ENCODE measurements around the gene LHFPL2. TPM values are rescaled to one million over a fixed set of nuclear protein-coding genes. Genes with fewer than 3 reads are reported as not detected.
"Not testable (repeated sequence)": the region's sequence is repeated elsewhere in the genome, so short reads cannot be mapped to it uniquely, and the experiment has no call there.

The LHFPL2 gene
- total and polyA plus RNA-seq, 2 of the 4 experiments (the other 2 are of a cell fraction), result 6.5 to 11.3 TPM

DNA sequence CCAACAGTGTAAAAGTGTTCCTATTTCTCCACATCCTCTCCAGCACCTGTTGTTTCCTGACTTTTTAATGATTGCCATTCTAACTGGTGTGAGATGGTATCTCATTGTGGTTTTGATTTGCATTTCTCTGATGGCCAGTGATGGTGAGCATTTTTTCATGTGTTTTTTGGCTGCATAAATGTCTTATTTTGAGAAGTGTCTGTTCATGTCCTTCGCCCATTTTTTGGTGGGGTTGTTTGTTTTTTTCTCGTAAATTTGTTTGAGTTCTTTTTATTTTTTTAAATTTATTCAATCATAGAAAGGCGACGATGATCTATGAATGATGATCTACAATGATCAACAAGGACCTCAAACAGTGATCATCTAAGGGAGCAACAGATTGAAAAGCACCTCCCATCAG lies 28.5 kb downstream of the LHFPL2 start:
- ATAC-seq (ENCODE audit: low read depth); H3K14ac ChIP-seq (replicated peaks; ENCODE audit: low read depth, low read length); H4K8ac ChIP-seq (ENCODE audit: low read depth in 2 of 2, low read length in 2 of 2); H3K4me2 ChIP-seq (ENCODE audit: low read depth, low read length); H2AFZ ChIP-seq (replicated peaks; ENCODE audit: low read length, poor library complexity); H4K91ac ChIP-seq (ENCODE audit: insufficient read depth, low read depth, low read length); H3K18ac ChIP-seq (ENCODE audit: low read depth, low read length); H2BK20ac ChIP-seq (ENCODE audit: low read depth, low read length); H3K23ac ChIP-seq (ENCODE audit: low read depth, low read length); H2BK15ac ChIP-seq (ENCODE audit: low read depth, low read length); H3K9me1 ChIP-seq (ENCODE audit: insufficient read depth, low read length); H3K4ac ChIP-seq (ENCODE audit: low read depth, low read length); H2BK120ac ChIP-seq (ENCODE audit: low read depth, low read length); H3K9ac ChIP-seq (ENCODE audit: low read depth, low read length); H3K27me3 ChIP-seq (ENCODE audit: control insufficient read depth, insufficient read depth, low read length); dilution Hi-C loops (cut with HindIII; ENCODE audit: low sequenced_read_pairs, unreplicated experiment); H3K4me1 ChIP-seq (ENCODE audit: control insufficient read depth, insufficient read depth, low read length); H2AK9ac ChIP-seq (replicated peaks; ENCODE audit: low read depth, low read length, poor library complexity); H3K27ac ChIP-seq (ENCODE audit: insufficient read depth, low read length); in situ Hi-C loops (cut with MboI; ENCODE audit: low sequenced_read_pairs); H3K56ac ChIP-seq (ENCODE audit: extremely low read depth, insufficient read depth, low read length); POLR2A ChIA-PET (ENCODE audit: unreplicated experiment); CTCF ChIA-PET; BruUV-seq (replicated peaks); H2BK5ac ChIP-seq (ENCODE audit: low read depth, low read length, poor library complexity, severe bottlenecking); H3K4me3 ChIP-seq (ENCODE audit: insufficient read depth, low read depth, low read length); H3K9me3 ChIP-seq (ENCODE audit: control insufficient read depth, insufficient read depth, low read length); DNase-seq; H2AK5ac ChIP-seq (ENCODE audit: low read depth, low read length); H4K5ac ChIP-seq (ENCODE audit: low read depth, low read length): not testable (repeated sequence)
- H3K79me1 ChIP-seq (ENCODE audit: low read depth in 1 of 2, low read length in 2 of 2), result peaks cover 8 to 35% of the 10 kb centered on the region in 2 experiments
- no CpG with 5 or more reads among the region's 4 CpGs for WGBS, 2 experiments (ENCODE audit: extremely low coverage in 2 of 2, insufficient read length in 1 of 2)
- intact Hi-C loops (cut with micrococcal nuclease), result loop anchor here (10.0 kb wide), 1 partner anchor 295 kb away; no protein-coding TSS in a partner anchor
- H4K20me1 ChIP-seq (ENCODE audit: insufficient read depth, low read length), result peaks cover 22% of the 10 kb centered on the region; the same call in 1 of the 2 replicates
- H3K36me3 ChIP-seq (ENCODE audit: control insufficient read depth, insufficient read depth, low read length), result peaks cover 32% of the 10 kb centered on the region

Data from IMR-90 (cell line).